ENCODE results near the gene WDR27.

- TF ChIP-seq CTCF (IDR thresholded peaks at IDR 0.05) (no peak), POLR2A (IDR thresholded peaks at IDR 0.05) (no peak)
Observed at GRCh38 chr6:169454872-169455204, 247.0 kb downstream of the WDR27 start.

Data from esophagus squamous epithelium (tissue), 4 donors.